G401.6 (cell line): ENCODE data around the gene SF3A2.
"Not testable (repeated sequence)": the region's sequence is repeated elsewhere in the genome, so short reads cannot be mapped to it uniquely, and the experiment has no call there.

ENCODE experiments used
- FAIRE-seq: peaks from 2 replicates; lab custom pipeline; 2012; peaks lifted over from hg19 to GRCh38; lab: Jason Lieb, UNC

Gene SF3A2, protein sequence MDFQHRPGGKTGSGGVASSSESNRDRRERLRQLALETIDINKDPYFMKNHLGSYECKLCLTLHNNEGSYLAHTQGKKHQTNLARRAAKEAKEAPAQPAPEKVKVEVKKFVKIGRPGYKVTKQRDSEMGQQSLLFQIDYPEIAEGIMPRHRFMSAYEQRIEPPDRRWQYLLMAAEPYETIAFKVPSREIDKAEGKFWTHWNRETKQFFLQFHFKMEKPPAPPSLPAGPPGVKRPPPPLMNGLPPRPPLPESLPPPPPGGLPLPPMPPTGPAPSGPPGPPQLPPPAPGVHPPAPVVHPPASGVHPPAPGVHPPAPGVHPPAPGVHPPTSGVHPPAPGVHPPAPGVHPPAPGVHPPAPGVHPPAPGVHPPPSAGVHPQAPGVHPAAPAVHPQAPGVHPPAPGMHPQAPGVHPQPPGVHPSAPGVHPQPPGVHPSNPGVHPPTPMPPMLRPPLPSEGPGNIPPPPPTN

GRCh38 chr19:2236314-2237050 lies at the start of gene SF3A2, which contains the start of gene PLEKHJ1:
Gene SF3A2 (plus strand): TSS chr19:2236824. CDS start chr19:2243419, 6,595 bp downstream.
Gene PLEKHJ1 (minus strand): TSS chr19:2236329. CDS start chr19:2236248, 81 bp downstream.
- peak; percentile 94 for FAIRE-seq

DNA sequence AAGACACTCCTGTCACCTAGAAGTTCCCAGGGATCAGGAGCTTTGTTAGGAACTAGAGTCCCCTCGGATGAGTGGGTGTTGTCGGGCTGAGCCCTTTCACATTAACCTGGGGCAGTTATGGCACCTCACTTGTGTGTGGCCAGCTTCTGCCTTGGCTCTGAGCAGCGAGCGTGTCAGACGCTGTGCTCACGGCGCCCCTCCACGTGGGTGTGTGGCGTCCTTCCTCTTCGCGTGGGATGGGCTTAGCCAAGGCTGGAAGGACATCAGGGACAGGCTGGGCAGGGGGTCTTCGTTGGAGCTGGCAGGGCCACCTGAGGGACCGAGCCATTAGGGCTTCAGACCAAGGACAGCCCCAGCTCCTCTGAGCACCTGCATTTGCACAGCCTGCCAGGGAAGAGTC lies 49.5 kb upstream of the SF3A2 start:
- FAIRE-seq, result no peak

GRCh38 chr19:2188708-2189385 lies 47.8 kb upstream of the SF3A2 start:
- no peak for FAIRE-seq

DNA sequence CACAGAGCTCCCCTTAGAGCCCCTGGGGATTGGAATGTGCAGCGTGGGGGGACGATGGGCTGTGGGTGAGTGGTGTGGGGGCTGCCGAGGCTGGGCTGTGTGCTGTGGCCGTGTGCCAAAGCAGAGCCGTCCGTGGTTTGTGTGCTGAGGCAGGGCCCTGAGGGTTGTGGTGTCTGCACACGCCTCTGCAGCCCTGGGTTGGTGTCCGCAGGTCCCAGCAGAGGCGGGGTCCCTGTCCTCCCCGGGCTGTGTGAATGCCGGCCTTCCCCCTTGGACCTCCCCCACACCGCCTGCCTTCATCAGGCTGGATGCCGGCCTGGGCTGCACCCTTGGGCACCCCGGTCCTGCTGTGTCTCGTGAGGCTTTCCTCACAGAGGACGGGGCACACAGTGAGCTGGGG lies 46.7 kb upstream of the SF3A2 start:
- no peak for FAIRE-seq

- no peak for FAIRE-seq
Observed at GRCh38 chr19:2190848-2191455, 45.7 kb upstream of the SF3A2 start.

DNA sequence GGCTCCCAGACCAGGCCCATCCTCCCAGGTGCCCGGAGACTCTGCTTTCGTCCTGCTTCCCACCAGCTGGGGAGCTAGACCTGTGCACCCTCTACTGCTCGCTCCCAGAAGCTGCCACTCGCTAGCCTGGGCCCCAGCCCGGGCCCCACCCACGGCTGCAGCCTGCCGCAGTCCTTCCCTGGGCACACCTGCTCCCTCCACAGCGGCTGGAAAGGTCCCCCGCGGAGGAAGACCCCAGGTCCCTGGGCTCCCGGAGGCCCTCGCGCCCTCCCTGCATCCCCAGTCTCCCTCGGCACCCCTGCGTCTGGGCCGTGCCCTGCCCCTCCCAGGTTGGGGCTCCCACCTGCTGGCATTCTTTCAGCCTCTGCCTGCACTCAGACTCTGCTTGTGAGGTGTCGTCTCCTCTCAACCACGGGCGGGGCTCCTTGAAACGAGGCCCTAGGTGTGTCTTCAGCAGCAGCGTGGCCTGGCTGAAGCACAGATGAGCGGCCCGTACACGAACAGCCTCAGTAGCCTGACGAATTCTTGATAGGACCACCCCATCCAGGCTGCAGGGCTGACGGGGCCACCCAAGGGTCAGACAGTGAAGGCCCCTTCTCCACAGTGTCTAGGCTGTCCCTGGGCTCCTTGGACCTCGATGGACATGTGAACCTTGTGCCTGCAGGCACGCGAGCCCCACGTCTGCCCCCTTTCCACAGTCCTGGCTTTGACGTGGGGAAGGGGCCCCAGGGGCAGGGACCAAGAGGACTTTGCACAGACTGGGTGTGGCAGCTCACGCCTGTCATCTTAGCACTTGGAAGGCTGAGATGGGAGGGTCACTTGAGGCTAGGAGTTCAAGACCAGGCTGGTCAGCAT lies 44.9 kb upstream of the SF3A2 start:
- FAIRE-seq, result no peak

DNA sequence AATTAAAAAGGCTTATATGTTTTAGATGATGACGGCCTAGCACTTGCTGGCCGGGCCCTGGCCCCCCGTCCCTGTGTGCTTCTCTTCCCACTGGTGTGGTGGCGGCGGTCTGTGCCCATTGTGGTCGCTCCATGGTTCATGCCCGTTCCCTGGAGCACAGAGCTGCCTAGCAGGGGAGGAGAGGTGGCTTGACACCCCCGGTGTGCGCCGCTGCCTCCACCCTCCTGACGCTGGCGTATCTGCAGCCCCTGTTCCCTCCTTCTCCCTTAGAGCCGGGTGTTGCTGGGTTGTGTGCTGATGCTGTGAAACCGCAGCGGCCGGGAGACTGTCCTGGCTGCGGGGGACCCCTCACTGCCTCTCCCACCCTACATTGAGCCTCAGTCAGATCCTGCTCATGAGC lies 43.8 kb upstream of the SF3A2 start:
- no peak for FAIRE-seq

DNA sequence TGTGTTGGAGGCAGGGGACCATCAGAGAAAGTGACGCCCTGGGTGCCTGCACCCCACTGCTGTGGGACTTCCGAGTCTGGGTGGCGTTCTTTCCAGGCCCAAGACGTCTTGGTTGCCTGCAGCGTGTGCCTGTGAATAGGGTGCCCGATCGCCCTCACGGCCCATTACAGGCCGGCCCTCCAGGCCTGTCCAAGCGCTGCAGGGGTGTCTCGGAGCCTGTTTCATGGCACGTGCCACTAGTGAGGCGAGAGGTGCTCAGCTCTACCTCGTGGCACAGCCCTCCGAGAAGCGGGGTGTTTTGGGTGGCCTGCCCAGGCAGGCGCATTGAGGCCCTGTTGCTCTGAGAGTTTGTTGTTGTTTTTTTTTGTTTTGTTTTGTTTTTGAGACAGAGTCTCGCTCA lies 42.8 kb upstream of the SF3A2 start:
- FAIRE-seq, result no peak

- no peak for FAIRE-seq
Observed at GRCh38 chr19:2194513-2195078, 42.0 kb upstream of the SF3A2 start.

GRCh38 chr19:2195361-2195760 lies 41.3 kb upstream of the SF3A2 start:
- no peak for FAIRE-seq

DNA sequence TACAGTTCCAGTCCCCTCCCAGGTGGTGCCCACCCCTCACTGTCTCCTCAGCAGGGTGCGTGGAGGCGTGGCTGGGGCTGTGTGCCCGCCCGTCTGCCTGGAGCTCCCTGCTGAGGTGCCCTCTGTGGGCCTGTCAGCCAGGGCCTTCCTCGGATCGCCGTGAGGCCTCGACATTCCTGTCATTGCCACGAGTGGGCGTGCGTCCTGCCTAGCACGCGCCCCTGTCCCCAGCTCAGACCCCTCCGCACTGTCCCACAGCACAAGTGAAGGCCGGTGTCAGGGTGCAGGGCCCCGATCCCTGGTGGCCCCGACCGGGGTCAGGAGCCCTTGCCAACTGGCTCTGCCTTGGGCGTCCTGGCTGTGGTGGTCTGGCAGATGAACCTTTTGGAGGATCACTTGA lies 40.7 kb upstream of the SF3A2 start:
- FAIRE-seq, result no peak

GRCh38 chr19:2197270-2197669 lies 39.4 kb upstream of the SF3A2 start:
- no peak for FAIRE-seq

GRCh38 chr19:2198317-2198716 lies 38.3 kb upstream of the SF3A2 start:
- no peak for FAIRE-seq

DNA sequence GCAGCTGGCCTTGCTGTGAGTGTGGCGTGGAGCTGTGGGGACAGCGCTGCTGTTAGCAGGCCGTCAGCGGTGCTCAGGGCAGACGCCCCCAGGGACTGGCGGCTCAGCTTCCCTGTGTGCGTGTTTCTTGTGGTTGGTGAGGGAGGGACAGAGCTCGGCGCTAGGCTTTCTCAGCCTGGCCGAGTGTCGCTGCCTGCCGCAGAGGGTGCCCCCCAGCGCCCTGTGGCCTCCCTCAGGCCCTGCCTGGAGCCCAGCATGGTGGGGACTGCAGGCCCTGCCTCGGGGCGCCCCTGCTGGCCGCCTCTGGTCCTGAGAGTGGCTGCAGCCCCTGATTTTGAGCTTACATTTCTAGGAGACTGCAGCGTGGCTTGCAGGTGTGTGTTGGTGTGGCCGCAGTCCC lies 37.4 kb upstream of the SF3A2 start:
- no peak for FAIRE-seq

GRCh38 chr19:2199861-2200623 lies 36.6 kb upstream of the SF3A2 start:
- no peak for FAIRE-seq

GRCh38 chr19:2200624-2201294 lies 35.9 kb upstream of the SF3A2 start:
- not testable (repeated sequence) for FAIRE-seq

DNA sequence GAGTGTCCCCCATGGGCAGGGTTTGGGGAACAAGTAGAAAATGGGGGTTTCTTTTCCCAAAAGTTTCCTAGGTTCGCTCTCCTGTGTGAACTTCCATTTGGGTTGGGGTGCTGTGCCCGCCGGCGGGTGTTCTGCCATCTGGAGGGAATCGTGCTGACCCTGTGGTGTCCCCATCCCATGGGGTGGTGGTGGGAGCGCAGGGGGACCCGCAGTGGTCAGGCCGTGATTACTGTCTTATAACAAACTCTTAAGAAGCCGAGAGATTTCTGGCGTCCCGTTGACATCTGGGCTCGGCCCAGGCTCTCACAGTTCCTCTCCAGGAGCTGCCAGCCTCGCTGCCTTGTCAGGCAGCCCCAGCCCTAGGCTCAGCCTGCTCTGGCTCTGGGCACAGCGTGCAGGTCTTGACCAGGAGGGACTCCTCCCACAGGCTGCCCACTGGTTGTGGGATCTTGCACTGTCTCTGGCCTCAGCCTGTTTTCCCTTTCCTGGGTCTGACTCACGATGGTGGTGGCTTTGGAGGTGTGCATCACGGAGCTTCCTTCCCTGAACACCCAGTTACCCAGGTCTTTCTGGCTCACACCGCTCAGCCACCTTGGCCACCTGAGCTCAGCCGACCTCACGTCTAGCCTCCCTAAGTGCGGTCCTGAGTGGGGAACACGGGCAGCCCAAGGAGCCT lies 35.0 kb upstream of the SF3A2 start:
- no peak for FAIRE-seq

GRCh38 chr19:2202366-2202765 lies 34.3 kb upstream of the SF3A2 start:
- FAIRE-seq, result no peak

DNA sequence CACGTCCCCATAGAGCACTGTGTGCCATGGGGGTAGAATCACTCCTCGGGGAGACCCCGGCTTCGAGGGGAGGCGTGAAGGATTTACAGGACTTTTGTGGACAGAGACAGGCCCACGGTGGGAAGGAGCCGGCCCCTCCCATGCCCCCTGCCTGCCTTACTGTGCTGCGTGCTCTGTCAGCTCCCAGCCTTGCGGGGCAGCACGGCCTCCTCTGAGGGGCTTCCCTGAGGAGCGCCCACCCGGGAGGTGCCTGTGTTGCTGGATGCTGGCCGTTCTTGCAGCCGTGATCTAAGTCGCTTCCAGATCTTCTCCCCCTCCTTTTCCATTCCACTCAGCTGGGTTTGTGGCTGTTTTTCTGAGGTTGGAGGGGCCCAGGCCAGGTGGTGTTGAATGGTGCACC lies 29.6 kb upstream of the SF3A2 start:
- no peak for FAIRE-seq
